ENCODE data around the gene RBM43. TPM values are rescaled to one million over a fixed set of nuclear protein-coding genes. Genes with fewer than 3 reads are reported as not detected.

Gene RBM43
- total and polyA plus RNA-seq, 11 donors, result 0.81 to 5.9 (median 1.7) TPM

GRCh38 chr2:151287513-151288250 is 26.0 kb upstream of the RBM43 start:
- peaks cover 0 to 4% (median 0%) of the 10 kb centered on the region in 9 donors for H3K27me3 ChIP-seq
- WGBS, 4 donors, result 67 to 87% (median 85%) methylated on average over 5 of the region's 5 CpGs

GRCh38 chr2:151282401-151282800 is 20.7 kb upstream of the RBM43 start:
- DNase-seq, result no peak
- H3K27ac ChIP-seq, result no peak overlapping the region
- H3K4me3 ChIP-seq, result no peak overlapping the region
- TF ChIP-seq POLR2A (IDR thresholded peaks at IDR 0.05), result no peak
- ATAC-seq, result no peak
- peaks cover 0 to 54% (median 39%) of the 10 kb centered on the region in 9 donors for H3K36me3 ChIP-seq
- H3K4me1 ChIP-seq, result peaks cover 0 to 18% (median 0%) of the 10 kb centered on the region in 12 donors
- intact Hi-C loops (cut with DNase I), result loop anchor here in 3 of 10 donors (10.0 kb wide), 1 partner anchor 132 kb away; no protein-coding TSS in a partner anchor
- WGBS, 4 donors, result 68 to 90% (median 76%) methylated on average over 4 of the region's 4 CpGs
- no peaks in the 10 kb centered on the region for H3K9me3 ChIP-seq
- no peaks in the 10 kb centered on the region for H3K27me3 ChIP-seq

More at GRCh38 chr2:151287513-151288250, 26.0 kb upstream of the RBM43 start:
- ATAC-seq (no peak), DNase-seq (no peak)
- TF ChIP-seq POLR2A (IDR thresholded peaks at IDR 0.05) (no peak), CTCF (IDR thresholded peaks at IDR 0.05) (no peak)
- H3K4me3 ChIP-seq, result peak overlapping the region in 2 of 12 donors; percentile 71 to 83
- H3K36me3 ChIP-seq, result peaks cover 0 to 1% (median 0%) of the 10 kb centered on the region in 9 donors
- H3K4me1 ChIP-seq, result peaks cover 0 to 51% (median 5%) of the 10 kb centered on the region in 12 donors
- H3K9me3 ChIP-seq, result peaks cover 0 to 3% (median 0%) of the 10 kb centered on the region in 12 donors
- H3K27ac ChIP-seq, result peak overlapping the region in 1 of 12 donors; percentile 100
- intact Hi-C loops (cut with DNase I), result loop anchor here in 5 of 10 donors (2.0 to 10.0 kb wide), 3 partner anchors 123 to 127 kb away; no protein-coding TSS in a partner anchor

- Histone ChIP-seq H3K4me3 (no peak overlapping the region), H3K27ac (no peak overlapping the region), H3K9me3 (no peaks in the 10 kb centered on the region), H3K4me1 (peaks cover 0 to 8% (median 0%) of the 10 kb centered on the region in 12 donors), H3K36me3 (peaks cover 0 to 76% (median 56%) of the 10 kb centered on the region in 9 donors), H3K27me3 (no peaks in the 10 kb centered on the region)
- intact Hi-C loops (cut with DNase I), result loop anchor here in 3 of 10 donors (10.0 kb wide), 1 partner anchor 135 kb away; no protein-coding TSS in a partner anchor
- DNase-seq (no peak), ATAC-seq (no peak)
- no peak for TF ChIP-seq POLR2A (IDR thresholded peaks at IDR 0.05)
- TF ChIP-seq CTCF (IDR thresholded peaks at IDR 0.05), result no peak
- 45 to 92% (median 50%) methylated on average over 4 of the region's 4 CpGs for WGBS, 4 donors
Measured at GRCh38 chr2:151280271-151280670, 18.6 kb upstream of the RBM43 start.

- Histone ChIP-seq H3K27ac (no peak overlapping the region), H3K4me1 (peaks cover 0 to 8% (median 0%) of the 10 kb centered on the region in 12 donors), H3K27me3 (no peaks in the 10 kb centered on the region), H3K4me3 (no peak overlapping the region), H3K36me3 (peaks cover 0 to 93% (median 72%) of the 10 kb centered on the region in 9 donors), H3K9me3 (no peaks in the 10 kb centered on the region)
- TF ChIP-seq POLR2A (IDR thresholded peaks at IDR 0.05) (no peak), CTCF (IDR thresholded peaks at IDR 0.05) (no peak)
- 94 to 96% (median 95%) methylated on average over 2 of the region's 2 CpGs for WGBS, 4 donors
- DNase-seq (no peak), ATAC-seq (no peak)
- intact Hi-C loops (cut with DNase I), result no loop called here
Measured at GRCh38 chr2:151278487-151278886, 16.8 kb upstream of the RBM43 start.

Data from heart left ventricle (tissue), 16 donors.